ENCODE measurements around the gene CA12.
A peak's percentile ranks its signal among the peaks of the same experiment; 100 is the strongest.

The CA12 gene

GRCh38 chr15:63401714-63402497 is 20.3 kb upstream of the CA12 start:
- peak; percentile 31 for DNase-seq

- DNase-seq, result no peak
Observed at GRCh38 chr15:63401078-63401477, 19.4 kb upstream of the CA12 start.

- DNase-seq, result no peak
Observed at GRCh38 chr15:63398456-63398855, 16.8 kb upstream of the CA12 start.

GRCh38 chr15:63396152-63396928 is 14.7 kb upstream of the CA12 start:
- peak; percentile 17 for DNase-seq

GRCh38 chr15:63395730-63396151 is 14.1 kb upstream of the CA12 start:
- DNase-seq, result peak; percentile 31

GRCh38 chr15:63392361-63393009 is 10.8 kb upstream of the CA12 start:
- DNase-seq, result peak; percentile 88

GRCh38 chr15:63391669-63392360 is 10.2 kb upstream of the CA12 start:
- no peak for DNase-seq

- no peak for DNase-seq
Observed at GRCh38 chr15:63390689-63391088, 9.0 kb upstream of the CA12 start.

- no peak for DNase-seq
Observed at GRCh38 chr15:63389902-63390670, 8.4 kb upstream of the CA12 start.

- DNase-seq, result no peak
Observed at GRCh38 chr15:63388511-63388910, 6.9 kb upstream of the CA12 start.

- DNase-seq, result no peak
Observed at GRCh38 chr15:63387748-63388493, 6.3 kb upstream of the CA12 start.

- DNase-seq, result no peak
Observed at GRCh38 chr15:63385911-63386531, 4.4 kb upstream of the CA12 start.

GRCh38 chr15:63384906-63385305 is 3.3 kb upstream of the CA12 start:
- DNase-seq, result no peak

GRCh38 chr15:63382966-63383710 is 1.5 kb upstream of the CA12 start:
- no peak for DNase-seq

GRCh38 chr15:63380808-63381282 is 801 bp downstream of the CA12 start:
- DNase-seq, result no peak

GRCh38 chr15:63380151-63380807 is 1.4 kb downstream of the CA12 start:
- no peak for DNase-seq

- no peak for DNase-seq
Observed at GRCh38 chr15:63379492-63380150, 2.0 kb downstream of the CA12 start.

GRCh38 chr15:63378946-63379345 is 2.7 kb downstream of the CA12 start:
- DNase-seq, result no peak

Data from hematopoietic multipotent progenitor cell treated with erythropoietin and hydrocortisone succinate and interleukin-3 and kit ligand, for 4 days (in vitro differentiated cells).